ENCODE data around the gene IQCE. TPM values are rescaled to one million over a fixed set of nuclear protein-coding genes. Genes with fewer than 3 reads are reported as not detected.

Gene IQCE
- total and polyA plus RNA-seq, 2 donors (not counting 1 experiment from before 2014, with no cell fraction given): 3.5 to 9.5 TPM

DNA sequence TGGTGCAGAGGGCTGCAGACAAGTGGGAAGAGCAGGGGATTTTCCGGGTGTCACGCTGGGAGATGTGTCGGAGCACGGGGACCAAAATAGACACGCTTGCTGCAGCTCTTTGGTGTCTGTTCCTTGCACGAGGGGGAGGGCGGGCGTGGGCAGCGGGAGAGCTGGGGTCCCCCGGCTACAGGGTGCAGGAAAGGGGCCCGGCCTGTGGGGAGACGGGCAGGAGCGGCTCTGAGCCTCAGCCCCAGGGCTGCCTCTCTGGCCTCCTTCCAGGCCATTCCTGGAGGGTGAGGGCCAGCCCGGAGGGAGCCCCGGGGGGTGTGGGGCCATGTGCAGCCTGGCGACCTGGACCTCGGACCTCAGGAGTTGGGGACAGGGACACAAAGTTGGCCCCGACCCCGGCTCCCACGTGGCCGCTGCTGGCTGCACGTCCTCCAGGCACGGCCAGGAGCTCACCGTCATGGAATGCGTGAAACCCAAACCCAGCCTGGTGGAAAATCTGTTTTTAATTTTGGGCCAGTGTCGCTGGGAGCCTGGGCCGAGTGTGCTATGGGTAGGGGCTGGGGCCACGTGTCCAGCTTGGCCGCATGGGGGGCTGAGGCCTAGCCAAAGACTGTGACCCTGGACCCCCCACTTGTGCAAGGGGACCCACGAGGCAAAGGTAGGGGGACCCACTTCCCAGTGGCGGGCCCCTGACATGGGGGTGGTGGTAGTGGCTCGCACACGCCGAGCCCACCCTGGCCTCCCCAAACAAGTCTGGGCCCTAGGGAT lies 79.6 kb downstream of the IQCE start:
- no peaks in the 10 kb centered on the region for H3K36me3 ChIP-seq (replicated peaks in 1 of 2; ENCODE audit: control extremely low read depth in 1 of 2, control insufficient read depth in 1 of 2, extremely low read depth in 1 of 2, insufficient read depth in 2 of 2, low read length in 1 of 2)
- ATAC-seq (ENCODE audit: low read depth): no peak
- H3K9me3 Mint-ChIP-seq (ENCODE audit: insufficient read depth): no peaks in the 10 kb centered on the region
- no peaks in the 10 kb centered on the region for H3K27me3 ChIP-seq (replicated peaks in 1 of 4; ENCODE audit: control extremely low read depth in 1 of 4, control insufficient read depth in 3 of 4, insufficient read depth in 4 of 4, low read length in 3 of 4)
- H3K27me3 Mint-ChIP-seq: no peaks in the 10 kb centered on the region
- peaks cover 48 to 79% of the 10 kb centered on the region in 2 donors for H3K4me1 ChIP-seq (ENCODE audit: control insufficient read depth in 2 of 2, insufficient read depth in 2 of 2, low read length in 2 of 2)
- no peak overlapping the region for H3K4me3 ChIP-seq (ENCODE audit: control extremely low read depth in 1 of 5, extremely low read depth in 1 of 5, insufficient read depth in 1 of 5, low read depth in 2 of 5, low read length in 4 of 5)
- CTCF ChIA-PET: interaction anchor here (0.6 kb wide), 1 partner anchor 48 kb away, joined by 4 read pairs; no protein-coding TSS in a partner anchor
- POLR2A ChIA-PET: no interaction called here
- peak overlapping the region in 1 of 2 donors; percentile 71 for H3K27ac ChIP-seq (ENCODE audit: low read length in 2 of 2)
- DNase-seq: no peak
- H3K79me2 ChIP-seq (ENCODE audit: control insufficient read depth, insufficient read depth, low read length): peaks cover 88% of the 10 kb centered on the region
- peak overlapping the region; percentile 81 for H3K27ac Mint-ChIP-seq
- TF ChIP-seq, protein P1, sequence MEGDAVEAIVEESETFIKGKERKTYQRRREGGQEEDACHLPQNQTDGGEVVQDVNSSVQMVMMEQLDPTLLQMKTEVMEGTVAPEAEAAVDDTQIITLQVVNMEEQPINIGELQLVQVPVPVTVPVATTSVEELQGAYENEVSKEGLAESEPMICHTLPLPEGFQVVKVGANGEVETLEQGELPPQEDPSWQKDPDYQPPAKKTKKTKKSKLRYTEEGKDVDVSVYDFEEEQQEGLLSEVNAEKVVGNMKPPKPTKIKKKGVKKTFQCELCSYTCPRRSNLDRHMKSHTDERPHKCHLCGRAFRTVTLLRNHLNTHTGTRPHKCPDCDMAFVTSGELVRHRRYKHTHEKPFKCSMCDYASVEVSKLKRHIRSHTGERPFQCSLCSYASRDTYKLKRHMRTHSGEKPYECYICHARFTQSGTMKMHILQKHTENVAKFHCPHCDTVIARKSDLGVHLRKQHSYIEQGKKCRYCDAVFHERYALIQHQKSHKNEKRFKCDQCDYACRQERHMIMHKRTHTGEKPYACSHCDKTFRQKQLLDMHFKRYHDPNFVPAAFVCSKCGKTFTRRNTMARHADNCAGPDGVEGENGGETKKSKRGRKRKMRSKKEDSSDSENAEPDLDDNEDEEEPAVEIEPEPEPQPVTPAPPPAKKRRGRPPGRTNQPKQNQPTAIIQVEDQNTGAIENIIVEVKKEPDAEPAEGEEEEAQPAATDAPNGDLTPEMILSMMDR (IDR thresholded peaks at IDR 0.05): no peak
- no peak for TF ChIP-seq EZH2 (IDR thresholded peaks at IDR 0.05; ENCODE audit: borderline replicate concordance, insufficient read depth, low read depth, low read length, poor library complexity, severe bottlenecking)
- H2AFZ ChIP-seq (ENCODE audit: insufficient read depth, low read depth, low read length, poor library complexity, severe bottlenecking): no peak overlapping the region
- peak overlapping the region; percentile 6 for H3K9ac ChIP-seq (ENCODE audit: low read length)
- peaks cover 64% of the 10 kb centered on the region for H3K4me1 Mint-ChIP-seq
- peaks cover 20% of the 10 kb centered on the region for H4K20me1 ChIP-seq (ENCODE audit: control insufficient read depth, insufficient read depth, low read length, poor library complexity, severe bottlenecking)
- peak overlapping the region; percentile 64 for H3K4me2 ChIP-seq (replicated peaks; ENCODE audit: low read depth, low read length, poor library complexity, severe bottlenecking)
- intact Hi-C loops (cut with micrococcal nuclease): no loop called here
- no peak overlapping the region for H3K4me3 Mint-ChIP-seq
- no peaks in the 10 kb centered on the region for H3K9me3 ChIP-seq (ENCODE audit: control extremely low read depth in 1 of 3, control insufficient read depth in 2 of 3, insufficient read depth in 1 of 3, low read length in 2 of 3)
- 94% methylated on average over 31 of the region's 34 CpGs for WGBS (ENCODE audit: insufficient coverage)

DNA sequence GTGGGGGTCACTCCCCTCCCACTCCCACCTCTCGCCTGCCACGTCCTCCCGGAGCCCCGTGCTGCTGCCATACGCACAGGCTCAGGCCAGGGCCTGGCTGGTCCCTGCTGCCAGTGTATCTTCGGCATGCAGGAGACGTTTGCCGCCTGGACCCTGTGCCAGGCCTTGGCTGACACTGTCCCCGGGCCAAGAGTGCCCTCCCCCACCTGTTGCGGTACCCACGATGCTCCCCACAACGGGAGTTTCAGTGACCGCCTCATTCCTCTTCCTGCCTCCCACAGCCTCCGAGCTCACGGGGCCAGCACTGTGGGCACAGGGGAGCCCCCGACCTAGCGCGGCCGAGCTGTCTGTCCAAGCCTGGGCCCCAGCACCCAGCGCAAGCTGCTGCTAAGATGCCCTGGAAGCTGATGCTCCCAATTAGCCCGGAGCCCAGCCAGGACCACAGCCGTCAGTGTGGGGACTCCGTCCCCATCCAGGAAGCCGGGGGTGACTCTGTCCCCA lies 80.5 kb downstream of the IQCE start:
- TF ChIP-seq, protein P1 (IDR thresholded peaks at IDR 0.05): no peak
- TF ChIP-seq EZH2 (IDR thresholded peaks at IDR 0.05; ENCODE audit: borderline replicate concordance, insufficient read depth, low read depth, low read length, poor library complexity, severe bottlenecking): no peak
- H3K27me3 ChIP-seq (replicated peaks in 1 of 4; ENCODE audit: control extremely low read depth in 1 of 4, control insufficient read depth in 3 of 4, insufficient read depth in 4 of 4, low read length in 3 of 4): no peaks in the 10 kb centered on the region
- H3K27ac ChIP-seq (ENCODE audit: low read length in 2 of 2): no peak overlapping the region
- no peak overlapping the region for H3K4me2 ChIP-seq (replicated peaks; ENCODE audit: low read depth, low read length, poor library complexity, severe bottlenecking)
- no peak for ATAC-seq (ENCODE audit: low read depth)
- DNase-seq: no peak
- Mint-ChIP-seq H3K27me3 (no peaks in the 10 kb centered on the region), H3K9me3 (ENCODE audit: insufficient read depth) (no peaks in the 10 kb centered on the region), H3K27ac (no peak overlapping the region), H3K4me3 (no peak overlapping the region), H3K4me1 (peaks cover 62% of the 10 kb centered on the region)
- no peaks in the 10 kb centered on the region for H3K9me3 ChIP-seq (ENCODE audit: control extremely low read depth in 1 of 3, control insufficient read depth in 2 of 3, insufficient read depth in 1 of 3, low read length in 2 of 3)
- H2AFZ ChIP-seq (ENCODE audit: insufficient read depth, low read depth, low read length, poor library complexity, severe bottlenecking): no peak overlapping the region
- ChIA-PET CTCF (no interaction called here), POLR2A (interaction anchor here (0.6 kb wide), 1 partner anchor 26 kb away, joined by 3 read pairs; no protein-coding TSS in a partner anchor)
- H3K79me2 ChIP-seq (ENCODE audit: control insufficient read depth, insufficient read depth, low read length): peaks cover 88% of the 10 kb centered on the region
- intact Hi-C loops (cut with micrococcal nuclease): no loop called here
- H3K4me1 ChIP-seq (ENCODE audit: control insufficient read depth in 2 of 2, insufficient read depth in 2 of 2, low read length in 2 of 2): peaks cover 47 to 79% of the 10 kb centered on the region in 2 donors
- no peaks in the 10 kb centered on the region for H3K36me3 ChIP-seq (replicated peaks in 1 of 2; ENCODE audit: control extremely low read depth in 1 of 2, control insufficient read depth in 1 of 2, extremely low read depth in 1 of 2, insufficient read depth in 2 of 2, low read length in 1 of 2)
- no peak overlapping the region for H3K4me3 ChIP-seq (ENCODE audit: control extremely low read depth in 1 of 5, extremely low read depth in 1 of 5, insufficient read depth in 1 of 5, low read depth in 2 of 5, low read length in 4 of 5)
- H4K20me1 ChIP-seq (ENCODE audit: control insufficient read depth, insufficient read depth, low read length, poor library complexity, severe bottlenecking): peaks cover 20% of the 10 kb centered on the region
- H3K9ac ChIP-seq (ENCODE audit: low read length): no peak overlapping the region
- 96% methylated on average over 24 of the region's 24 CpGs for WGBS (ENCODE audit: insufficient coverage)
